HFFc6 (cell line): ENCODE measurements around the gene PLD6. TPM values are rescaled to one million over a fixed set of nuclear protein-coding genes. Genes with fewer than 3 reads are reported as not detected.

Experiments
- DNase-seq: peaks from one replicate; pipeline ENCODE4 v3.0.0-alpha.2; 2018
- H3K27ac Mint-ChIP-seq: 2 replicates; pipeline ENCODE4 v1.8.0; 2020; ENCODE audit warnings: mild to moderate bottlenecking, mixed read lengths
- H3K27me3 Mint-ChIP-seq: 2 replicates; pipeline ENCODE4 v1.8.0; 2021; ENCODE audit warnings: mild to moderate bottlenecking, moderate library complexity, mixed read lengths; ENCODE audit not compliant: insufficient read depth
- H3K36me3 Mint-ChIP-seq: 2 replicates; pipeline ENCODE4 v1.8.0; 2021; ENCODE audit warnings: low read depth, mixed read lengths
- H3K4me1 Mint-ChIP-seq: 2 replicates; pipeline ENCODE4 v1.8.0; 2020; ENCODE audit warnings: low read depth, mixed read lengths
- H3K4me3 Mint-ChIP-seq: 2 replicates; pipeline ENCODE4 v1.8.0; 2020; ENCODE audit warnings: mild to moderate bottlenecking, moderate library complexity, mixed read lengths
- H3K9me3 Mint-ChIP-seq: 2 replicates; pipeline ENCODE4 v1.8.0; 2020; ENCODE audit warnings: mild to moderate bottlenecking, mixed read lengths
- CTCF ChIP-seq: fragments of 200-600 bp; sonication (generic); IDR thresholded peaks from 2 replicates; pipeline ENCODE4 v1.5.0; 2021; ENCODE audit warnings: antibody characterized with exemption, mild to moderate bottlenecking
- total RNA-seq, 6 experiments: library from RNA; stranded (reverse); fragmentation: NEBNext Ultra II Directional; extraction: Animal tissue kit (Norgen Biotek cat#: 25700); gene quantifications; 2 replicates in 1 of 6; 3 replicates in 5 of 6; pipeline ENCODE4 v1.2.3, GENCODE V29; 2021

PLD6 gene
- total RNA-seq, 6 experiments from 2014 or later = 1.7 to 3.6 (median 2.3) TPM

- no peak for DNase-seq
- no peak overlapping the region for H3K27ac Mint-ChIP-seq
- TF ChIP-seq CTCF = no peak
- H3K9me3 Mint-ChIP-seq = no peaks in the 10 kb centered on the region
- H3K4me1 Mint-ChIP-seq = peaks cover 14% of the 10 kb centered on the region
- no peak overlapping the region for H3K4me3 Mint-ChIP-seq
- H3K27me3 Mint-ChIP-seq = peaks cover 12% of the 10 kb centered on the region
- H3K36me3 Mint-ChIP-seq = peaks cover 34% of the 10 kb centered on the region
Observed at GRCh38 chr17:17175917-17176316, 30.2 kb downstream of the PLD6 start.

GRCh38 chr17:17175340-17175739, 30.8 kb downstream of the PLD6 start:
- Mint-ChIP-seq H3K27ac (no peak overlapping the region), H3K4me3 (no peak overlapping the region), H3K4me1 (peaks cover 9% of the 10 kb centered on the region), H3K27me3 (peaks cover 9% of the 10 kb centered on the region), H3K36me3 (peaks cover 28% of the 10 kb centered on the region), H3K9me3 (no peaks in the 10 kb centered on the region)
- TF ChIP-seq CTCF = no peak
- DNase-seq = no peak

GRCh38 chr17:17173921-17174320, 32.2 kb downstream of the PLD6 start:
- Mint-ChIP-seq H3K27ac (no peak overlapping the region), H3K36me3 (peaks cover 22% of the 10 kb centered on the region), H3K4me1 (0 out of 2 replicates have a peak, but pooled peaks cover 4% of the 10 kb centered on the region), H3K4me3 (no peak overlapping the region), H3K9me3 (no peaks in the 10 kb centered on the region), H3K27me3 (peaks cover 9% of the 10 kb centered on the region)
- no peak for TF ChIP-seq CTCF
- DNase-seq = no peak

GRCh38 chr17:17172990-17173389, 33.1 kb downstream of the PLD6 start:
- Mint-ChIP-seq H3K4me3 (no peak overlapping the region), H3K9me3 (no peaks in the 10 kb centered on the region), H3K36me3 (peaks cover 18% of the 10 kb centered on the region), H3K27ac (no peak overlapping the region), H3K27me3 (peaks cover 10% of the 10 kb centered on the region), H3K4me1 (no peaks in the 10 kb centered on the region)
- no peak for TF ChIP-seq CTCF
- no peak for DNase-seq

GRCh38 chr17:17172001-17172939, 33.9 kb downstream of the PLD6 start:
- Mint-ChIP-seq H3K27ac (no peak overlapping the region), H3K27me3 (peaks cover 10% of the 10 kb centered on the region), H3K4me1 (no peaks in the 10 kb centered on the region), H3K4me3 (no peak overlapping the region), H3K36me3 (peaks cover 11% of the 10 kb centered on the region), H3K9me3 (no peaks in the 10 kb centered on the region)
- no peak for TF ChIP-seq CTCF
- no peak for DNase-seq
